Middle frontal gyrus (tissue), 1 donor: Measurements from ENCODE around the gene MYRFL.
A peak's percentile ranks its signal among the peaks of the same experiment; 100 is the strongest.
"Not testable (repeated sequence)": the region's sequence is repeated elsewhere in the genome, so short reads cannot be mapped to it uniquely, and the experiment has no call there.

Source experiments
- DNase-seq: peaks from one replicate; pipeline ENCODE4 v3.0.0-alpha.2; 2015; ENCODE audit warnings: low spot score; ENCODE audit errors: extremely low spot score

Gene MYRFL

DNA sequence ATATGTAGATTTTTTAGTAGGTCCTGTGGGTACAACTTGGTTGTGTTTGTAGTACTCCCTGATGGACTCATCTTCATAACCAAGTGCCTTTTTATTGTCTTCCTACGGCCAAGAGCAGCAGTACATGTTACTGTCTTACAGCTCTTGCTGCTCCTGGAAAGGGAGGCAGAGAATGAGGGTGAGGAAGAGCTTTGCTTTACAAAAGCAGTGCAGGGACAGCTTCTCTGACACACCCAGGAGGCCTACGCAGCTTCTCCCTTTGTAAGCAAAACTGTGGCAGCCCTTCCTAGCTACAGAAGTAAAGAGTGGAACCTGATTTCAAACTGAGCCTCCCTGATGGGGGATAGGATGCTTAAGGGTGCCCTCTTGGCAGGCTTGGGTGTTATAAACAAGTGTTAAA is 18.6 kb downstream of the MYRFL start:
- no peak for DNase-seq

DNA sequence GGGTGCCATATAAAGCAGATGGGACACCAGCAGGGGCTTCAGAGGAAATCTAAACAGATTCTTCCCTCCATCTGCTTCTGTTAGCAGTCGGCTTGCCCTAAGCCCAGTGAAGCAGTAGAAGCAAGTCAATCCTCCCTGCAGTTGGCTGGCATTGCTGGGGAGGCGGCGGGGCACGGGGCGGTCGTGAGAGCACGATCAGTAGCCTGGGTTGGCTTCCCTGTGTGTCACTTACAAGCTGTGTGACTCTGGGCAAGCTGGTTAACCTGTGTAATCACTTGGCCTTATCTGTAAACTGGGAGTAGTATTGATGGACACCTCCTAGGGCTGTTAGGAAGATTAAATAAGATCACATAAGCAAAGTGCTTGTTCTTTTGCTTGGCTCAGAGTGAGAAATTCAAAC is 19.4 kb downstream of the MYRFL start:
- DNase-seq: no peak

DNA sequence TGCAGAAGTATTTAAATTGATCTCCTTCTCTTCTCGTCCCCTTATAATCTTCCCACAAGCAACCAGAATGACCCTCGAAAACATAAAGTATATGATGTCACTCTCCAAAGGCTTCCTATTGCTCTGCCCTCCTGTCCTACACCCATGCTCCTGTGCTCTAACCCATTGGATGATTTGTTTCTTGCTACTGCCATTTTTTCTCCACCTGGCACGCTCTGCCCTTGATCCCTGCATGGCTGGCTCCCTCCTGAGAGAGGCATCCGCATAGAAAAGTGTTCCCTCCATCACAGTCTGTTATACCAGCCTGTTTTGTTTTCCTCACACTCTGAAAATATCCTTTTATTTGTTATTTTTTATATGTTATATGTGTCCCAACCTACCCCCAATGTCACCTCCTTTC is 19.8 kb downstream of the MYRFL start:
- no peak for DNase-seq

DNA sequence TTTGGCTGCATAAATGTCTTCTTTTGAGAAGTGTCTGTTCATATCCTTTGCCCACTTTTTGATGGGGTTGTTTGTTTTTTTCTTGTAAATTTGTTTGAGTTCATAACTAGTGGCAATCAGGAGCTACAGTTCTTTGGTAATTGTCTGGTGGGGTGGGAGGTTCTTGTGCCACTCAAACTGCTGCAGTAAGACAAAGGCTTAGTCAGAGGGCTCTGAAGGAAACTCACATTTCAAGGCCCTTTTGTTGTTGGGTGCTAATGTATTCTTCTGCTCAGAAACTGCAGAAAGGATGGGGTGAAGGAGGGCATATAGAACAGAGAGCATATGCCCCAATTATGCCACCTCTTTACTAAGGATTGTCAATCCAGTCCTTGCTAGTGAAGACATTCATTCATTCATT is 21.9 kb downstream of the MYRFL start:
- no peak for DNase-seq

DNA sequence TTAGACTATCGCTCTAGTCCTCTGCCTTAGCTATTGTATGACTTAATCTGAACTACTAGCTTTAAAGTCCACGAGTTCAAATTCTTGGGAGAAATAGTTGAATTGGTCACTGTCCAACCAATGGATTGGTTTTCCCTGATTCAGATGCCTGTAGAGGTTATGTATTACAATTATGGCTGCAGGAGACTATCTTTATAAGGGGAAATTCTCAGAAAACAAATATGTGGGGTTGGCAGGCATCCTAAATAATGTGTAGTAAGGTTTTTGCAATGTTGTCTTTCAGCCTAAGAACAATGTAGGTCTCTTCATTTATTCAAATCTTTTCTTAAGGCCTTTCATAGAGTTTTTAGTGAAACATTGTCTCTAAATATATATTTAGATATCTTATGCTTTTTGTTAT is 26.9 kb downstream of the MYRFL start:
- DNase-seq: no peak

DNA sequence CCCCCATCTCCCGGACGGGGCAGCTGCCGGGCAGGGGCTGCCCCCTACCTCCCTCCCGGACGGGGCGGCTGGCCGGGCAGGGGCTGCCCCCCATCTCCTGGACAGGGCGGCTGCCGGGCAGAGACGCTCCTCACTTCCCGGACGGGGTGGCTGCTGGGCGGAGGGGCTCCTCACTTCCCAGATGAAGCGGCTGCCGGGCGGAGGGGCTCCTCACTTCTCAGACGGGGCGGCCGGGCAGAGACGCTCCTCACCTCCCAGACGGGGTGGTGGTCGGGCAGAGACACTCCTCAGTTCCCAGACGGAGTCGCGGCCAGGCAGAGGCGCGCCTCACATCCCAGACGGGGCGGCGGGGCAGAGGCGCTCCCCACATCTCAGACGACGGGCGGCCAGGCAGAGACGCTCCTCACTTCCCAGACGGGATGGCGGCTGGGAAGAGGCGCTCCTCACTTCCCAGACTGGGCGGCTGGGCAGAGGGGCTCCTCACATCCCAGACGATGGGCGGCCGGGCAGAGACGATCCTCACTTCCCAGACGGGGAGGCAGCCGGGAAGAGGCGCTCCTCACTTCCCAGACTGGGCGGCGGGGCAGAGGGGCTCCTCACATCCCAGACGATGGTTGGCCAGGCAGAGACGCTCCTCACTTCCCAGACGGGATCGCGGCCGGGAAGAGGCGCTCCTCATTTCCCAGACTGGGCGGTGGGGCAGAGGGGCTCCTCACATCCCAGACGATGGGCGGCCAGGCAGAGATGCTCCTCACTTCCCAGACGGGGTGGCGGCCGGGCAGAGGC is 28.3 kb downstream of the MYRFL start:
- DNase-seq: not testable (repeated sequence)

DNA sequence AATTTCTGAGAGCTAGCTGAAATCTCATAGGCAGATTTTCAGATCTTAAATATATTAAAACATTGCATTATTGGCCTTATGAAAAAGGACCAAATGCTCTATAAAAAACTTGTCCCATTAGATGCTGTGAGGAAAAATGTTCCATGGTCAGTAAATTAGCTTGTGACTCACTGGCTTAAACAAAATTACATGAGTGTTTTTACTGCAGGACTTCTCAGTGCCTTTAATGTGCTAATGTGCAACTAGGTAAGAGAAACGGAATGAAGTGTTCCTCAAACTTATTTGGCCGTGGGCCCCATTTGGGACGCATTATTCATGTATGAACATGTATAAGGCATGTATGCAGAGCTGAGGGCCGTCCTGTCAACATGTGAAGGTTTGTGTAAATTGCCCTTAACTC is 41.7 kb downstream of the MYRFL start:
- no peak for DNase-seq

DNA sequence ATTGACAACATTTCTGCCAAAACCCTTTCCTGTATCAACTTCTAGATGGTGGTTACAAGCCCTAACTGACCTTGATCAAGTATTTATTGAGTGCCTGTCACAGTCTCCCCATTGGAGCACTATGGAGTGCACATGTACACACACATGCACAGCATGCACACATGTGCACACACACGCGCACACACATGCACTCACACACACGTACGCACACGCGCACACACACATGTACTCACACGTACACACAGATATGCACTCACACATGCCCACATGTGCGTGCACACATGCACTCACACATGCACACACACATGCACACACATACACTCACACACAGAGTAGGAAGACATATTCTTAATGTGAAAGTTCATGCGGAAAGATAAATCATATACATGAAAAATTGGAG is 43.7 kb downstream of the MYRFL start:
- DNase-seq: no peak

DNA sequence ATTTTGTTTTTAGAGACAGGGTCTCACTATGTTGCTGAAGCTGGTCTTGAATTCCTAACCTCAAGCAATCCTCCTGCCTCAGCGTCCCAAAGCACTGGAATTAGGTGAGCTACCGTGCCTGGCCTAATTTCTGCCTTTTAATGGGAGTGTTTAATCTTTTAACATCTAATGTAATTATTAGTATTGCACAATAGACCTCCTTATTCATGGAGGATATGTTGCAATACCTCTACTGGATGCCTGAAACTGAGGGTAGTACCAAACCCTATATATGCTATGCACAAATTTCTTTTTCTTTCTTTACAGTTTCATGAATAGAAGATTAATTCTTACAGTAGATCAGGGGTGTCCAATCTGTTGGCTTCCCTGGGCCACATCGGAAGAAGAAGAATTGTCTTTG is 47.8 kb downstream of the MYRFL start:
- DNase-seq: no peak

DNA sequence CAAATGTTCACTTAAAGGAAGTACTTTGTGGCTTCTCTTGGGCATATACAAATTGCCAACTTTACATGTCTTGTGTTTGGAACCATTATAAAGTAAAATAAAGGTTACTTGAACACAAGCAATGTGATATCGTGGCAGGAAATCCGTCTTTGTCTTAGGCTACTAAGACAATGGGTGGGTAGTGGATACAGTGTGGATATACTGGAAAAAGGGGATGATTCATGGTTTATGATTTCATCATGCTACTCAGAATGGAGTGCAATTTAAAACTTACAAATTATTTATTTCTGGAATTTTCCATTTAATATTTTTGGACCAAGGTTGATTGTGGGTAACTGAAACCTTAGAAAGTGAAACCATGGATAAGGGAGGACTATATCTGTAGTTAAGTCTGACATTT is 48.4 kb downstream of the MYRFL start:
- no peak for DNase-seq

DNA sequence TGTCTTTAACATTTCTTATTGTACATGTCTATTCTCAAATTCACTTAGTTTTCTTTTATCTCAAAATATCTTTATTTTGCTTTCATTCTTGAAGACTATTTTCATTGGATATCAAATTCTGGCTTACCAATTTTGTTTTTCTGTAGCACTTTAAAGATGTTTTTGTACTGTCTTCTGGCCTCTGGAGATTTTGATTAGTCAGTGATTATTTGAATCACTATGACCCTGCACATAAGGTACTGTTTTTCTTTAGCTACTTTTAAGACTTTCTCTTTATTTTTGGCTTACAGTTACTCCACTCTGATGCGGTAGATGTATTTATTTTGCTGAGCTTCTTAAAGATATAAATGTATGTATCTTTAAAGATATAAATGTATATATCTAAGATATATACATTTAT is 49.6 kb downstream of the MYRFL start:
- DNase-seq: no peak

DNA sequence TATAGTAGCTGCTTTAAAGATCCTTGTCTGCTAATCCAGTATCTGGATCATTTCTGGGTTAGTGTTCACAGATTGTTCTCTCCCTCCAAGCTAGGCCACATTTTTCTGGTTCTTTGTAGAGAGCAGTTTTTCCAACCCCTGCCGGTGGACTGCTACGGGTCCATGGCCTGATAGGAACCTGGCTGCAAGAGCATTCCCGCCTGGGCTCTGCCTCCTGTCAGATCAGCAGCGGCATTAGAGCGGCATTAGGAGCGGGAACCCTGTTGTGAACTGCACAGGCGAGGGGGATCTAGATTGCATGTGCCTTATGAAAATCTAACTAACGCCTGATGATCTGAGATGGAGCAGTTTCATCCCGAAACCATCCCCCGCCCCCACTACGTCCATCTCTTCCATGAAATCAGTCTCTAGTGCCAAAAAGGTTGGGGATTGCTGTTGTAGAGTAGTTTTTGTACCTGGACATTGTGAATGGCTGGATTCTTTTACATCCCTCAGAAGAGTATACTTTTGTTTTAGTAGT is 50.4 kb downstream of the MYRFL start:
- no peak for DNase-seq

DNA sequence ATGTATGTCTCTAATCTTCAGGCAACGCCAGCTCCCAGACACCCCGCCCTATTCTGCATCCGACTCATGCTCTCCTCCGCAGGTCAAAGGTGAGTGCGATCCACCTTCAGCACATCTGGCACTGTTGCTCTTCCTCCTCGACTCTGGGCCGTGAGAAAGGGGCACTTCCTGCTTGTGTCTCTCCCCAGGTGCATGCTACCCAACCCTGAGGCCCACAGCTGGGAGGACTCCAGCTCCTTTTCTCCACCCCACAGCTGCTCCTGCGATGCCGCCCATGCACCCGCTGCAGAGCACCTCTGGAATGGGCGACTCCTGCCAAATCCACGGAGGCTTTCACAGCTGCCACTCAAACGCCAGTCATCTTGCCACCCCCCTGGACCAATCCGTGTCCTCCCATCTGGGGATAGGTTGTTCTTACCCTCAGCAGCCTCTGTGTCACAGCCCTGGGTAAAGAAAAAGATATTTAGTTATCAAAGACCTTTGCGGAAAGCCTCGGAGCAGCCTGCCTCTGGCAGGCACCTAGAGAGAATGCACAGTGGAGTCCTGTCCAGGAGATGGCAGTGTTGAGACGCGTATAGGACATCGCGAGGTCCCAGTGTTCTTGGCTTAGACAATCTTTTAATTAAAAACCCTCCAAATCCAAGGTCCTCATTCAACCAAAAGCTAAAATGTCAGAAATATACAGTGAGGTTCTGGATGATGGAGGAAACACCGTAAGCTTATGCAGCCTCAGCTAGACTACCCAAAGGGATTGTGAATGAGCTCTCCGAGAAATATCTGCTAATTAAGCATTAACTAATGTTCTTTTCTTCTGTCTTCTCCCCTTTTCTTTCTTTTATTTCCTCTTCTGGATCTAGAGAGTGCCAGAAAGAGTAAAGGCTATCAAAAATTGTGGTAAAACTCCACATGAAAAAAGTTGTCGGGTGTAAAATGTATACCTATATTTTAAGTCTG is 54.3 kb downstream of the MYRFL start:
- DNase-seq: peak; percentile 80

DNA sequence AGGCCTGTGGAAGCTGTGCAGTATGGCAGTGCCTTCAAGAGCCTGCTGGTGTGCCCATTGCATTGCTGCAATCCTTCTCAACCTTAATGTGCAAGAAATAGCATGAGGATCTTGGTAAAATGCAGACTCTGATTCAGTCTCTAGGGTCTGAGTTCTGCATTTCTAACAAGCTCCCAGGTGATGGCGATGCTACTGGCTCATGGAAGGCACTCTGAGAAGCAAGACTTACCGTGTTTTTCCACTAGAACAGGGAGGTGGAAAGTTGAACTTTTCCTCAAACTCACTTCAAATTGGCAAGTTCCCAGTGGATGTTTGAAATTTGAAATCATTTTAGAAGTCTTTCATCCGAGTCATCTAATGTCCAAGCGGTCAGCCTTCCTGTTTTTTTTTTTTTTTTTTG is 55.5 kb downstream of the MYRFL start:
- DNase-seq: no peak

DNA sequence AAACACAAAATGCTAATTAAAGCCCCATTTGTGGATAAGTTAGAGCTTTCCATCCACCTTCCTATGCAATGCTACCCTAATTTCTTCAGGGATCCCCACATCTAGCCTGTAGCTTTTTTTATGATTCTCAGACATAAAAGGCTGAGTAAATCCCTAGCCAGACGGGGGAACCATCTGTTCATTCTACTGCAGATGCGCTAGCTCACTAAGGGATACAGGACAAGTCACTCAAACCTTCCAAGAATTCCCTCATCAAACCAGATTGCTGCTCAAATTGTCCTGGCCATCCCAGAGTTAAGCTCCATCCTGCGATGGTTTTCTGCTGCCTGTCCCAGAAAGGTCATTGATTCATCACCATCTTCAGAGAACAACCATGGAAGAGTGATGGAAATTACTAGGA is 56.7 kb downstream of the MYRFL start:
- DNase-seq: no peak

DNA sequence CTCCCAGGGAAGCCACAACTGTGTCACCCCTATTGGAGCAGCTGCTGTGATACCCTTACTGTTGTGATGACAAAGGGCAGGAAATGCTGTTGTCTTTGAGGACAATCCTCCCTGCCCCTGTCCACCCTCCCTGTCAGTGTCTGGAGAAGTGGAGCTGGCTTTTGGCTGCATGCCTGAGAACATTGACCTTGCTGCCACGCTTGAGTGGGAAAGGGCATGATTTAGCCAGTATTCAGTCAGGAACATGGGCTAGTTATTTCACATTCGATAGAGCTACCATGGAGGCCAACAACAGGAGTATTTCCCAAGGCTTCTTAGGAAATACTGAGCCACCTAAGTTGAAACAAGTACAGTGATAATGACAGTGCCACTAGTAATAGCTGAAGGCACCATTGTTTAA is 59.4 kb downstream of the MYRFL start:
- no peak for DNase-seq

DNA sequence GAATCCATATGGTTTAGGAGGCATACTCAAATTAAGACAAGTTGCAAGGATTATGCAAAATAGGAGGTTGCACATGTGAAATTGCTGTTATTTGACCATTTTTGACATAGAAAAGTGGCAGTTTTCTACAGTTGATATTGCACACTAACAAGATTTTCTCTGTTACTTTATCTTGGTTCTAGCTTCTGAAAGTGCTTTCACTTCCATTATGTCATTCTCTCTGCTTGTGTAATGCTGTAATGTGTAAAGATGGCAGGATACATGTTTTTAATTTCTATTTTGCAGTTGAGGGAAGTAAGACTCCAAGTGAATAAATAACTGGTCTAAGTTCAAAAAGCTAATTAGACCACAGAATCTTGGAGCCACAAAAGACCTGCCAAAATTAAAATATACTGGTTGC is 60.6 kb downstream of the MYRFL start:
- no peak for DNase-seq

DNA sequence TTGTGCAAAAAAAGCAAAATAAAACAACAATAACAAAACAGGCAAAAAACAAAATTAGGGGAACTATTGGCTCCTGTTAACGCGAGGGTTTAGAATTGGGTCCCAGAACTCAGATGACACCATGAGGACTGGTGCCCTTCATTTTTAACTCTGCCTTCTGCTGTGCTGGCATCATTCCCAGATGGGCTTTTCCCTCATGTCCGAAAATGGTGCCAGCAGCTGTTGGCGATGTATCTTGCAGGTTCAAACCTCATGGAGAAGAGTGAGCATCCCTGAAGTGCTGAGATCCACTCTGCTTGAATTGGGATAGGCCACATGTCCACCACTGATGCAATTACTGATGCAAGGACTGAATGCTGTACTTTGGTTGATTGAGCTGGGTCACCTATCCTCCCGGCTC is 61.1 kb downstream of the MYRFL start:
- no peak for DNase-seq

DNA sequence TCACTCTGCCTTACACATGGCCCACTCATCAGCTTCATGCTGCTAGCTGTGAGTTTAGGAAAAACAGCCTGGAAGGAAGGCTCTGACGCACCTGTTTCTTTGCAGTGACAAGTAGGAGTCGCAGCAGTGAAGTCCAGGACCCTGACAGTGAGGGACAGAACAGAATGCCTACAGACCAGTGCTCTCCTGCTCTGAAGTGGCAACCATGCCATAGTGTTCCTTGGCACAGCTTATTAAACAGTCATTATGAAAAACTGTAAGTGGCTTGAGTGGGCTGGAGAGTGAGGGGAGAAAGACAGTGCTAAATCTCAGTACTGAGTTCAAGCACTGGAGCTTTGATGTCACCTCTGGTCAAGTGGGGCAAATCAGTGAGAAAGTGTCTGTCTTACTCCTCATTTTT is 61.7 kb downstream of the MYRFL start:
- no peak for DNase-seq

DNA sequence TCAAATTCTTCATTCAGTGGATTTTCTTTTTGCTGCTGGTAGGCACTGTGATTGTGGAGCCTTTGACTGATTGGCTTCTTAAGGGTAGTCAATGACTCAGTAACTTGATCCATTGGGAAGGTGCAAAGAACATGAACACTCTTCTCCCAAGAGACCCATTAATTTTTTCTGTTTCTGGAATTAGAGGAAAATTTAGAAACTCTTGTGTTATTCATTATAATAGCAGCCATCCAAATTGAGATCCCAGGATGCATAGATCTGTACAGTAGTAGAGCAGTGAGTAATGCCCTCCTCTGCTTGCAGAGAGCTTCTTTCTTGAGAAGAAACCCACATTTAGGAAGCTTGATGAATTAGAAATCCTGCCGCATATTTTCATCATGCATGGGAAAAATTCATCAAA is 63.9 kb downstream of the MYRFL start:
- no peak for DNase-seq

DNA sequence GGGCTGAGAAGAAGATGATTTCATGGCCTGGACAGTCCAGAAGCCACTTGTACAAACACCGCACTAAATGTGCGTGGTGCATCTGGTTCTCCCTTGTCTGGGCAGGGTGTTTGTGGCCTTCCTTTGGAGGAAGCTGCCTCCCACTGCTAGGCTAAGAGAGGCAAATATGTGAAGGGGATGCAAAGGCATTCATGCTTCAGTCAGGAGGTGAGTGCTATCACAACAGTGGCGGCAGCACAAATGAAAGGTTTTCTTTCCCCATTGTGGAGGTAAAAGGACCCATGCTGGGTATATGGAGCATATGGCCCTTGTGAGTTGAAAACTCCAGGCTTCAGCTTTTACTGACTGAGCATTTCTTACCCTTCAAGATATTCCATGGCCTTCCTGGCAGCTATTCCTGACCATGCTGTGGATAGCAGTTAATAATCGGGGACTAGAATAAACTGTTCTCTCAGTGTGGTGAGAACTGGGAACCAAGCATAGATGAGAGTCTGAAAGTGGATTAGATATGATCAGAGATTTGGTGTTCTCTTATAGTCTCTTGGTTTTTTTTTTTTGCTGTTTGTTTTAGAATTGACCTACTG is 69.9 kb downstream of the MYRFL start:
- DNase-seq: no peak
